NCI-H460 (cell line): ENCODE results near the gene TBCE. TPM values are rescaled to one million over a fixed set of nuclear protein-coding genes. Genes with fewer than 3 reads are reported as not detected.
A peak's percentile ranks its signal among the peaks of the same experiment; 100 is the strongest.

Experiments
- DNase-seq: peaks from one replicate; pipeline ENCODE4 v3.0.0-alpha.2; 2016; ENCODE audit warnings: low read depth; ENCODE audit errors: extremely low read depth
- total RNA-seq: library from RNA; depleted of rRNA; stranded (reverse); fragments of >200 nt; shearing (Covaris generic); gene quantifications from 2 replicates; pipeline ENCODE4 v1.2.3, GENCODE V29; 2014

Gene TBCE
- total RNA-seq, 1 experiment from 2014 or later, result 73.3 TPM

DNA sequence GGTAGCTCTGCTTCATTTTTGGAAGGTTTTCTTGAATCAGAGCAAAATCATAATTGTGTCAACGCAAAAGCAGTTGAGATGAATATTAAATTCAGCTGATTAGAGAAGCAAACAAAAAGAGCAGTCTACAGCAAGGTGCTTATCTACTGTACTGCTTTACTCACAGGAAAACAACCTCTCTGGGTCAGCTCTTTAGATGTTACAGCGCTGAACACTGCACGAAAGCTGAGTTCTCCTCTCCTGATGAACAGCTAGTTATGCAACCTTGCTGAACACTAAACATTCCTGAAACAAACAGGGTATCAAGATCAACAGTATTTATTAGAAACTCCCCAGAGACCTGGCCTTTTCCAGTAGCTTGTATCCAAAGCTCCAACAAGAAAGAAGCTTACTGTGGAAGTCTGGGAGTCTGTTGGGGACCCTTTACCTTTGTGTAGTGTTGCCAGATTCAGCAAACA, 41.3 kb downstream of the TBCE start:
- DNase-seq, result no peak

DNA sequence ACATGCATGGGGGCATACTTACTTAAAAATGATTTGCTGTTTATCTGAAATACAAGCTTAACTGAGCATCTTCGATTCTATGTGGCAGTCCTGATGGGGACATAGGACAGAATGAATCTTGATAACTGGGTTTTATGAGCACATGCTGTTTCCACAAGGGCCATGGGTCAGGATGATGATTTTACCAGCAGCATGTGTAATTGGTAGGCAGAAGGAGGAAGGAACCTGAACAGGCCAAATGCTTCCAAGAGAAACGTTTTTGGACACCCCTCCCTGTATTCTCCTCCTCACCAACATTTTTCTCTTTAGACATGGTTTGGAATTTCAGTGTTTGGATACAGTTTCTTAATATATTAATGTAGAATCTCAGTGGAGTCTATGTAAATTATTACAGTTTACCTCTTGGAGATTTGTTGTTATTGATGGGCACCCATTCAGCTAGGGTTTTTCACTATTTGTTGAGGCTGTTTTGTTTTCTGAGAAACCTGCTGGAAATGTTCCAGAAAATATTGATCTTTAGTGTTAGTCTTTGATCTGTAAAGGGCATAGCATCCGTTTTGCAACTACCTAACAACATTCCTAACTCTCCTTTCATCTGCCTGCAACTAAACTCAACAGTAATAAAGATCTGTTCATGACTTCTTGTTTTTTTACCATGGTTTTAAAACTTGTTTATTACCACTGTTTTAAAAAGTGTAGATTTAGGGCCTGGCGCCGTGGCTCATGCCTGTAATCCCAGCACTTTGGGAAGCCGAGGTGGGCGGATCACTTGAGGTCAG, 42.0 kb downstream of the TBCE start:
- no peak for DNase-seq

DNA sequence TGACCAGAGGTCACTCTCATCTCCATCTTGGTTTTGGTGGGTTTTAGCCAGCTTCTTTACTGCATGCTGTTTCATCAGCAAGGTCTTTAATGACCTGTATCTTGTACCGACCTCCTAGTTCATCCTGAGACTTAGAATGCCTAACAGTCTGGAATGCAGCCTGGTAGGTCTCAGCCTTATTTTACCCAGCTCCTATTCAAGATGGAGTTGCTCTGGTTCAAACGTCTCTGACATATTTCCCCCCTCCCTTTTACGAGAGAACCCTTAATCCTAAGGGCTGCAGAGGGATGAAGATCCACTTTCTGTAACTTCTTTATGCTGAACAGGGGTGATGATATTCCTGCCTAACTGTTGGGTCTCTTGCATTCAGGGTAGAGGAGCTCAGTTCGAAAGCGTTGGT, 43.2 kb downstream of the TBCE start:
- no peak for DNase-seq

DNA sequence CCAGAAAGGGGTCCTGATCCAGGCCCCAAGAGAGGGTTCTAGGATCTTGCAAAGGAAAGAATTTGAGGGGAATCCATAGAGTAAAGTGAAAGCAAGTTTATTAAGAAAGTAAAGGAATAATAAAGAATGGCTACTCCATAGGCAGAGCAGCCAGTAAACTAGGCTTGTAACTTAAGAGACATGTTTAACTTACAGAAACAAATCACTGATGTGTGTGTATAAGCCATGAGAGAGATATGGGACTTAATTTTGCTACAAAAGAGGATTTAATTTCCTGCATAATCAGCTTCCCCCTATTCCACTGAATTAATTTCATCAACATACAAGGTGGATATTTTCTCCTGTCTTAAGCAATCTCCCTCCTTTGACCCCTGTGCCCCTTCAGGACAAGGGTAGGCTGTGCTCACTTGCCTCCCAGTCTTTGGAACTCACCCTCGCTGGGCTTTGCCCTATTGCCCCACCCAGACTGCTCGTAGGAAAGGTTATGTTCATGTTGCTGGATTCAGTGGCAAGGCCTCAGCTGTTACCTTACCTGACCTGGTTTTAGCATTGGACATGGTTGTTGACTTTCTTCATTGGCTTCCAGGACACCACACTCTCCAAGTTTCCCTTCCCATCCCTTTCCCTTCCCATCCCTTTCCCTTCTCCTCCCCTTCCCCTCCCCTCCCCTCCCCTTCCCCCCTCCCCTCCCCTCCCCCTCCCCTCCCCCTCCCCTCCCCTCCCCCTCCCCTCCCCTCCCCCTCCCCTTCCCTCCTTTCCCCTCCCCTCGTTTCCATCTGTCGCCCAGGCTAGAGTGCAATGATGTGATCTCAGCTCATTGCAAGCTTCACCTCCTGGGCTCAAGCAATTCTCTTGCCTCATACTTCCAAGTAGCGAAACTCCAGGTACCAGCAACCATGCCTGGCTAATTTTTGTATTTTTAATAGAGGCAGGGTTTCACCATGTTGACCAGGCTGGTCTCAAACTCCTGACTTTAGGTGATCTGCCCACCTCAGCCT, 44.6 kb downstream of the TBCE start:
- no peak for DNase-seq

DNA sequence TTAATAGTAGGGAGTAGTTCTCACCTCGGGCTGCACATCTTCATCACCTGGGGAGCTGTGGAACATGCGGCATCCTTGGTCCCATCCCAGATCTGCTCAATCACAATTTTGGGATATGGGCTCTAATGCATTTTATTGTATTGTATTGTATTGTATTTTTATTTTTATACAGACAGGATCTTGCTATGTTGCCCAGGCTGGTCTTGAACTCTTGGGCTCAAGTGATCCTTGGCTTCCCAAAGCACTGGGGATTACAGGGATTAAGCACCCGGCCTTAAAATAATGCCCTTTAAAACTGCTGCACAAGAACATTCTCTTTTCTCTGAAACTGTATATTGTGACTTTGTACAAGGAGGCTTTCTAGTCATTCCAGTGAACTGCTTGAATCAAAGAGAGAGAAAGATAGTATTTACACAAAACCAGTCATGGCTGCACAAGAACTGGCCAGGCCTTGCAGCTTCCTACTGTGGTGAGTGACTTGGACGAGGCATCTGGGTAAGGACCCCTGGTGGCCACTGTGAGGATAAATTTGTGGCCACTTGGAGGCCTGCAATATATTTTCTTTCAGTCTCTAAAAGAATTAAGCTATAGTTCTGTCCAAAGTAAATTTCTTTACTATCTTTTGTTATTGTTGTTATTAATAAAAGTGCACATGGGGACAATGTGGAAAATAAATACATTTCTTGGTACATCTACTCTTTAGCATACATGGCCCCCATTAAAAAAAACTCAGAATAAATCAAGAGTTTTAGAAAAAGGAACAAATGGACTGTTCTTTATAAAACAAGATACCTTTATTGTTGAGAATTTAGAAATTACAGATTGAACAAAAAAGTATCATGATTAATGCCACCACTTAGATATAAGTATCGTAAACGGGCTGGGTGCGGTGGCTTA, 48.0 kb downstream of the TBCE start:
- peak; percentile 80 for DNase-seq

DNA sequence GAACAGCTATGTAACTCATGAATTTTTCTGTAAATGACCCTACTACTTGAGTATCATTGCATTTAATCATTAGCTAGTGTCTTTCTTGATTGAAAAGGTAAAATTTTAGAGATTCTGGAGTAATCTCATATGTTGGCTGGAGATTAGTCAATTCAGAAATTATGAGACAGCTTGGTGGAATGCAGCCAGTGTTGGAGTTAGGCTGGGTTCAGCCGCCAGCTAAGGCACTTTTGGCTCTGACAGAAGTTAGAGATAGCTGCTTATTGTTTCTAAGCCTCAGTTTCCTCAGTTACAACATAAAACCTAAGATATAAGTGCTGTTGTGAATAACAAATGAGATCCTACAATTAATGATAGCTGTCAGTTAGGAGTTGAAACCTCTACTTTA, 49.4 kb downstream of the TBCE start:
- DNase-seq, result no peak

DNA sequence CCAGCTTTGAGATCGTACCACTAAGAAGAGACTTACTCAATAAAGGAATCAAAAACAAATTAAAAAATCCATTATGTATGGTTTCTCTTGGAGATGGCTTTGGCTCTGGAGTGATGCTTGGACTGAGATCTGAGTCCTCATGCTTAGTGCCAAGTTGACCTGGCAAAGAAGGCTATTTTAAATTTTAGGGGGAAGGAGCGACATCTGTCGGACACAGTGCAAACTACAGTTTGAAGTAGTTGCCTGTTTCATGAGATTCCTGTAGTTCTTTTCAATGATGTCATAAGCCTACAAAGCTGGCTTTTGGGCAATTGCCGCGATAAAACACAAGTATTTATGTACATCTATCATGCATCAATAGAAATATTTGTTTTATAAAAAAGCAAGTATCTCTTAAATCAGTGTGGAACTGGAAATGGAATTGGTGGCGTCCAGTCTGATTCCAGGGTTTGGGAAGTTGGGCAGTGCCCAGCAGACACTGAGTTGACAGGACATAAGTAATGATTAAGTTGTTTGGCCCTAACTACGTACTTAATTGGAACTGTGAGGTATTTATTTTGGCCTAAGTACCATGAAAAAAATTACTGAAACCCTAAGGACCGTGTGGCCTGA, 50.0 kb downstream of the TBCE start:
- DNase-seq, result peak; percentile 72

DNA sequence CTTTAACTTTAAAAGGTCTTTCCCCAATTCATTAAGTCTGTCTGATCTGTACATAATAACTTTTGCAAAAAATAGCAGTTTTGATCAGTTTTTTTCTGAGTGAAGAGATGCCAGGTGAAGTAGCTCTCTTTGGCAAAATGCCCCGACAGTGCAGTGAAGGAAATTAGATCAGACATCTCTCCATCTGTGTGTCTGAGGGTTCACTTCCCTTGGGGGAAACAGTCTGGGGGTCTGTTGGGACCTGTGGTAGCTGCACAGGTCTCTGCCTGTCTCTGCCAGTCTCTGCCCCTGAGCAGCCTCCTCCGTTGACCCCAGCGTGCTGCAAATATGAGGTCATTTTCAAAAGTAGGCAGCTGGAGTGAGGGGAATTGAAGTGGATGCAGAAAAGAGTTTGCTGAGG, 54.5 kb downstream of the TBCE start:
- no peak for DNase-seq

DNA sequence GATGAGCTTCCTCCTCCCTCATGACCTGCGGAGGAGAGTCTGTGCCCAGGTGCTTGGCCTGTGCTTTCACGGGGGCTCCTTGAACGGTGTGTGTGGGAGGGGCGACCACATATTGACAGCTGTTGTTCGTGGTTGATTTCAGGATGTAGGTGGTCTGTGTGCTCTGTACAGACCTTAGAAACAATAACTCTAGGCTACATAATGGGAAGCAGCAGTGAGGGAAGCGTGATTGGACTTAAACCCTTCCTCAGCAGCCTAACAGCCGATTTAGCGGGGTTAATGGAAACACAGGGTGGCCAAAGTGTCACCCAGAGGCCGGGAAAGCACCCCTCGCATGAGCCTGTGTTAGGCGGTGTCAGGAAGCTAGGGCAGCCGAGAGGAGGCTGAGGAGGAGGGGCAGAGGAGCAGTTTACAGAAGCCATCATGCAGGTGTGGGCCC, 56.0 kb downstream of the TBCE start:
- DNase-seq, result no peak

DNA sequence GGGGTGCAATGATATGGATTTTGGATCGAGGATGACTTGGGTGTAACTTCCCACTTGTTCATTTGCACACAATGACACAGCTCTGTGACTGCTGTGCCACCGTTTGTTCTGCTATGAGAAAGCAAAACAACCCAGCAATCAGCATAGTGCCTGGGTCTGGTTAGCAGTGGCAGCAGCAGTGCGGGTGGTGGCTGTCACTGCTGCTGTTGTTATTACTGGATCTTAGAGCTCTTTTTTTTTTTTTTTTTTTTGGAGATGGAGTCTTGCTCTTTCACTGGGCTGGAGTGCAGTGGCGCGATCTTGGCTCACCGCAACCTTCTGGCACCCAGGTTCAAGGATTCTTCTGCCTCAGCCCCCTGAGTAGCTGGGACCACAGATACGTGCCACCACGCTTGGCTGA, 56.9 kb downstream of the TBCE start:
- no peak for DNase-seq

DNA sequence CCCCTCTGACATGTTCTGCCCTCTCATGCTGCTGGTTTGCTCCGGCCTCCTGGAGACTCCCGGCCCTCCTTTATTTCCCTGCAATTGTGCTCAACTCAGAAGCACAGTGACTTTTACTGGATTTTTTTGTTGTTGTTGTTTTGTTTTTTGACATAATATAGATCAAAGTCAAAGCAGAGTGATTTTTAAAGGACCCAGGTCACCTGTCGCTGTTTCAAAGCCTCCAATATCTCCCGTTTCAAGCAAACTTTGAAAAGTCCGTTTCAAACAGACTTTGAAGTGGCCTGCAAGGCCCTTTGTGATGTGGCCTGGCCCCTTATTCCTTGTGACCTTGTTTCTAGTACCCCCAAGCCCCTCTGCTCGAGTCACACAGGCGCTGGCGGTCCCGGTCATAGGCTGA, 58.1 kb downstream of the TBCE start:
- no peak for DNase-seq

DNA sequence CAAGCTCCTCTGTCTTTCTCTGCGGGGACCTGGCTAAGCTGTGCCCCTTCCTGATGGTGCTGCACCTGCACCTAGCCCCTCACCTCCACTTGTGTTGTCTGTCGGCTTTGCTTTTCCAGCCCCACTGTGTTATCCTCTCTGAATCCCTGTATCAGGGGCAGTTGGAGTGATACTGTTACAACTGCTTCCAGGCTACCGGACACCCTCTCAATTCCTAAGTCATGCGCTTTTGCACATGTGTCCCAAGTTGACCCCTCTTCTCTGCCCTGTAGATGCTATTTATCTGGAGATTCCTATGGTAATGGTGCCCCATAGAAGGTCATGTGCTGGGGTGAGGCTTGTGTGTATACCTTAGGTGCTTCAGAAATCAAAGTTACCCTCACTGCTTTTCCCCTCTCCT, 58.9 kb downstream of the TBCE start:
- DNase-seq, result no peak

DNA sequence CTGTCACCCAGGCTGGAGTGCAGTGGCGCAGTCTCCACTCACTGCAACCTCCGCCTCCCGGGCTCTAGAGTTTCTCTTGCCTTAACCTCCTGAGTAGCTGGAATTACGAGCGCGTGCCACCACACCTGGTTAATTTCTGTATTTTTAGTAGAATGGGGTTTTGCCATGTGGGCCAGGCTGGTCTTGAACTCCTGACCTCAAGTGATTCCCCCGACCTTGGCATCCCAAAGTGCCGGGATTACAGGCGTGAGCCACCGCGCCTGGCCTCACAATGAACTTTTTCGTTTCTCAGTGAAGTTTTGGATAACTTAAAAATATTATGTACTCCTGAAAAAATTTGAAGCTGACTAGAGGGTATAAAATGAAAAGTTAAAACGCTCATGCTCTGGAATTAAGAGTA, 59.5 kb downstream of the TBCE start:
- no peak for DNase-seq

DNA sequence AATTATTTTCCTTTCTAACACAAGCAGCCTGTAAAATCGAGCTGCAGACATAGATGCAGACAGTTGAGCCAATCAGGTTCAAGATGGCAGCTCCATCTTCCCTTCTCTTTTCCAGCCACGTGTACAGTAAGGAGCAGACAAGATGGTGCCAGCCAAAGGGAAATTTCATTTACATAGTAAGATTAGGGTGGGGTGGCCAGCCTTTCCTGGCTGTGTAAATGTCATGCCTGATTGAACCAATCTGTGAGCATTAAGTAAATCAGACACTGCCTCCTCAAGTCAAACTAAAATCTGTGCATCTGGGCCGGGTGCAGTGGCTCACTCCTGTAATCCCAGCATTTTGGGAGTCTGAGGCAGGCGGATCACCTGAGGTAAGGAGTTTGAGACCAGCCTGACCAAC, 60.2 kb downstream of the TBCE start:
- no peak for DNase-seq

DNA sequence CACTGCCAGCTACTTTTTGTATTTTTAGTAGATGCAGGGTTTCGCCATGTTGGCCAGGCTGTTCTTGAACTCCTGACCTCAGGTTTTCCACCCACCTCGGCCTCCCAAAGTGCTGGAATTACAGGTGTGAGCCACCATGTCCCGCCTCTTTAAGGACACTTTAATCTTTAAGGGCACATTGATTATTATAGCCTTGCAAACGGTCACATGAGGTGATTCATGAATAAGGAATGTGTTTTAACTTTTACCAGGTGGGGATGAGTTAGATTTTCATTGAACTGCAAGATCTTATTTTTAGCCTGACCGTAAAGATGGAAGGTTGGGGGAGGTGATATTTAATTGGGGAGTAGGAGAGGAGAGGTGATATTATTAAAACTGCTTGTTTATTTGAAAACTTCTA, 61.9 kb downstream of the TBCE start:
- no peak for DNase-seq

DNA sequence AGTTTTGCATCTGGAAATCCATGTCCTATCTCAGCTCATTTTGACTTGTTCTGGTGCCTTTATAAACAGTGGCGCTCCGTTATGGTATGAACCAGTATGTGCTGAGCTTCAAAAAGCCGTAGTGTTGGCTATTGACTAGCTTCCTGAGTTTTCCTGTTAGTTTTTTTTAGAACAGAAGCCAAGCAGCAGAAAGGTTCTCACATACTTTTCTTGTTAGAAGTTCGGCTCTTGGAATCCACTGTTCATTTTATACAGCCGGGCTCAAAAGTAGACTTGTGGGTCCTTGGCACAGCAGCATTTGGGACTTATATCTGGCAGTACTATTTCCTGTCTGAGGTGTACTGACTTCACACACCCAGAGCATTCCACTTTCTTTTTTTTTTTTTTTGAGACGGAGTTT, 63.8 kb downstream of the TBCE start:
- no peak for DNase-seq

DNA sequence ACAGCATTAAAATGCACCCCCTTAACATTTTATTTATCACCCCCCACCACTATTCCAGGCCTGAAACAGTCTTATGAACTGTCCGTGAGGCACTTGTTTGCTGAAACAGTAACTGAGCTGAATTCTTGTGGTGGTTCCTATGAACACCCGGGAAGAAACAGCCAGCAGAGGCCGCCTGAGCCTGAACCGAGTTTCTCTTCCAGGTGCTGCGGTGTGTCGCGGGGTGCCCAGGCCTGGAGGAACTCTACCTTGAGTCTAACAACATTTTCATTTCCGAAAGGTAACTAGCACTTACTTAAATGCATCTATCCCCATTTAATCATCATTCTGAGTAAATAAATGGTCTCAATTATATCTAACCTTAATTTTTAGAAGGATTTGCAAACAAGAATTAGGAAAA, 66.8 kb downstream of the TBCE start:
- DNase-seq, result no peak

DNA sequence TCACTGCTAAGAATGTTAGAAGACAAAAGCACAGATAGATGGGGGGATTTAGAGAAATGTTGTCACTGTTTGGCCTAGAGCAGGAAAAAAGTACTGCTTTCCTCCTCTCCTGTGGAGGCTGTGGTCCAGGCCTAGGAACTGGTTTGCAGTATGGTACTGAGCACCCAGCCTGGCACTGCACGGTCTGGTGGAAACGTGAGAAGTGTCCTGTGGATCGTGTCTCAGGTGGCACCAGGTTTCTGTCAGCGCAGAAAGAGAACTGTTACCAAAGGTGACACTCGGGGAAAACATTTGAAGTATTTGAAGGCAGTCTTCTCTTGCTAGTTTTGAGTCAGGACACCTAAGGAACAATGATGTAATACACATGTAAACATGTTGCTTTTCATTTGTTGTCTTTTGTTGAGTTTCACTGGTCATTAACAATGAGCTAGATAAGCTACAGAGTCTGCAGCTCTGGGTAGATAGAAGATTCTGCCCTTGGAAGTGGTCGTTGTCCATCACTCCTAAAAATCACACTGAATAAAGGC, 74.0 kb downstream of the TBCE start:
- peak; percentile 15 for DNase-seq

DNA sequence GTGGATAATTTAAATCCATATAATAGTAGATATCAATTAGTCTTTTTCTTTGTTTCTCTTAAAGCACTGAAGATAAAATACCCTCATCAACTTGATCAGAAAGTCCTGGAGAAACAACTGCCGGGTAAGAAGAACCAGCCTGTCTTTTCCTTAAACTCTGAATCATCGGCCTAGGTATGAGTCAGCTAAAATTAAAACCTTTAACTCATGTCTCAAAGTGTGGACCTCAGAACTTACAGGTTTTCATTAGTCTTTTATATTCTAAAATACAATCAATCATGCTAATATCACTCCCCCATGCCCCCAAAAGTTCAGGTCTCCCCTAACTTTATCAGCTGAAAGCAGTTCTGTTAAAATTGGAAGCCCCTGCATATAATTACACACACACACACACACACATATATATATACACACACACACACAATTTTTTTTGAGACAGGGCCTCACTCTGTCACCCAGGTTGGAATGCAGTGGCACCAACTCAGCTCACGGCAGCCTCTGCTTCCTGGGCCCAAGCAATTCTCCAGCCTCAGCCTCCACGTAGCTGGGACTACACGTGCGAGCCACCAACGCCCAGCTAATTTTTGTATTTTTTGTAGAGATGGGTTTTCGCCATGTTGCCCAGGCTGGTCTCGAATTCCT, 75.7 kb downstream of the TBCE start:
- DNase-seq, result peak; percentile 69
